ENCODE measurements around the gene ADAT2.
"Not testable (repeated sequence)": the region's sequence is repeated elsewhere in the genome, so short reads cannot be mapped to it uniquely, and the experiment has no call there.

Gene ADAT2
- total RNA-seq, result 15.7 to 23.7 reads per million in 2 donors

DNA sequence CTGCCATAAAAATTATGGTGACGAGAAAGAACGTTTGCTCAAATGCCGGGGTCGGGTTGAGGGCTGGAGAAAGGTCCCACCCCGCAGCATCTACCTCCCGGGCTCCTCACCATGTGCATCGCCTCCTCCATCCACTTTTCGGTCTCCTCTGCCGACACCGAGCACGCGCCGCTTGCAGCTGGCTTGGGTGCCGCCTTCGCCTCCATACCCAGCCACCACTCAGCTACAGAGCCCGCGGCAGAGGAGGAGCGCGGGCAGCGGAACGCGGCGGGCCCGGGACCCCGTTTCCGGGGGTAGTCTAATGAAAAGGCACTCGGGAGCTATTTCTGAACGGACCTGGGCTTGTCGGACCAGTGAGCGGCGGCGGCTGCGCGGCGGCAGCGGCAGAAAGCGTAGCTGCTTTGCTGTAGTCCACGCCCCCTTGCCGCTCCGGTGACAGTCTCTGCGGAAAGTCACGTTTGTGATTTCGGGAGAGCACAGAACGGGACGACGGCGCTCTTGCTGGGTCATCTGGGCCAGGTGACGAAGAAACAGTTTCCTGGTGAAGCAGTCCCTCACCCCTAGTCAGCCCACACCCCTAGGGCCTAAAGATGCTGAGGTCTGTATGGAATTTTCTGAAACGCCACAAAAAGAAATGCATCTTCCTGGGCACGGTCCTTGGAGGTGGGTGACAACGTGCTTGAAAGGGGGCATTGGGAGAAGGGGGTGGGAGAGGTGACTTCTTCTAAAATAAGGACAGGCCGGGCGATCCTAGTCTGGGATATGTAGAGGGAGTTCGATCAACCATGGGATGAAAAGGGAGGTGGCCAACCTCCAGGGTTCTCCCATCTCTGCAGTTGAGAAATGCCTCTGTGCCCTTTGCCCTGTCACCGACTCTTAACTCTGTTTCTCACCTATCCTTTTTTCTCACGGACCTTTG lies at the start of gene ADAT2, which contains the start of gene PEX3:
ADAT2 (minus strand) TSS at position 243 of the 919 bp plus-strand sequence; CDS start at position 206, 37 bp downstream.
PEX3 (plus strand) TSS at position 353 of the 919 bp plus-strand sequence; CDS start at position 591, 238 bp downstream.
- peak; percentile 85 for DNase-seq

DNA sequence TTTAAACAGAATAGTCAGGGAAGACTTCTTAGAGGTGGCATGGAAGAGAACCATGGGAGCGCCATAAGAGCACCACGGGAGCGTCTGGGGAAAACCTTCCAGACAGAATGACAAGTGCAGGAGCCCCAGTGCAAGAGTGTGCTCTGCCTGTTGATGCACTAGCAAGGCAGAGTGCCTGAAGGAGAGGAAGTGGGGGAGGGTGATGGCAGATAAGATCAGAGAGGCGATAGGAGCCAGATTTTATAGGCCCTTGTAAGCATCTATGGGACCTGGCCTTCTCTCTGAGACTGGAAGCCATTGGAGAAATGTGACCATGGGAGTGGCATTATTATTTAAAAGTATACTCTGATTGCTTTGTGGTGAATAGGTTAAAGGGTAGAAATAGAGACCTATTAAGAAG lies 47.9 kb upstream of the ADAT2 start:
- no peak for DNase-seq

GRCh38 chr6:143496974-143497373 lies 46.5 kb upstream of the ADAT2 start:
- no peak for DNase-seq

GRCh38 chr6:143490775-143491174 lies 40.3 kb upstream of the ADAT2 start:
- no peak for DNase-seq

DNA sequence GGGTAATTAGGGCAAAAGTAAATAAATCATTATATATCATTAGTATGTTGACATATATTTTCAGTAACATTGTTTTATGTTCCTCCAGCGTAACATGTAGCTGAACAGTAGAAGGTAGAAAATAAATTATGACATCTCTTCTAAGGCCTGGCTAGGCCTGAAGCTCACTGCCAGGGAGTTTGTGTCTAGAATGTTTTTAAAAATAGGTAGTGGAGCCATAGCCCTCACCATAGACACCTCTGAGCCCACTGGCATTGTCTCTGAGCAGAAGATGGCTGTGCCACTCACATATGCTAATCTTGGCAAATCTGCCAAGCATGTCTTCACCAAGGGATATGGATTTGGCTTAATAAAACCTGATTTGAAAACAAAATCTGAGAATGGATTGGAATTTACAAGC lies 39.7 kb upstream of the ADAT2 start:
- no peak for DNase-seq

DNA sequence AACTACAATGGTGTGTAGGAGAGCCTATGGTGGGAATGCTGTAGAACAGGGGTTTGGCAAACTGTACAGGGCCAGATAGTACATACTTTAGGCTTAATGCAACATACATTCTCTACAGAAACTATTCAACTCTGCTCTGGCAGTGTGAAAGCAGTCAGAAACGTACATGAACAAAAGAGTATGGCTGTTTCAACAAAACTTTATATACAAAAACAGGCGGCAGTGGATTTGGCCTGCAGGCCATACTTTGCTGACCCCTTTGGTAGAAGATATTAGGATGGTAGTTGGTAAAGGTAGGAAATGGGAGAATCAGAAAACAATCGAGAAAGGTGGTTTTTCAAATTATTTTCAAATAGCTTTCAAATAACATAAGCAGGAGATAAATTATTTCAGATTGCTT lies 36.3 kb upstream of the ADAT2 start:
- DNase-seq, result no peak

DNA sequence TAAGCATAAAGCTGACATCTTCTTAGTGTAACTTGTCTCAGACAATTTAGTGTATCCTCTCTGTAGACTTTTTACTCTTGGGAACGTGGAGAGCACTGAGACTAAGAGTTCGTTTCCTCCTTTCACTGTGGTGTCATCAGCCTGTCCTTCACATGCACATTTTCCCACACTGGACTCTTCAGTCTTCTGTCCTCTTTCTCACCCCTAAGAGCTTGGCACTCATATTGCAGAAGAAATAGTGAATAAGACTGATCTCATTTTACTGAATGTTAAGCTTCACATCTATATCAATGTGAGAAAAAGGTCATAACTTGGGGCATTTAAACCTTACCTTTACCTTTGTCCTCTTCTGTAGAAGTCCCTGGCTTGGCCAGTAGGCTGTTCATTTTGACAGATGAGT lies 35.5 kb upstream of the ADAT2 start:
- no peak for DNase-seq

GRCh38 chr6:143482593-143482992 lies 32.1 kb upstream of the ADAT2 start:
- DNase-seq, result no peak

DNA sequence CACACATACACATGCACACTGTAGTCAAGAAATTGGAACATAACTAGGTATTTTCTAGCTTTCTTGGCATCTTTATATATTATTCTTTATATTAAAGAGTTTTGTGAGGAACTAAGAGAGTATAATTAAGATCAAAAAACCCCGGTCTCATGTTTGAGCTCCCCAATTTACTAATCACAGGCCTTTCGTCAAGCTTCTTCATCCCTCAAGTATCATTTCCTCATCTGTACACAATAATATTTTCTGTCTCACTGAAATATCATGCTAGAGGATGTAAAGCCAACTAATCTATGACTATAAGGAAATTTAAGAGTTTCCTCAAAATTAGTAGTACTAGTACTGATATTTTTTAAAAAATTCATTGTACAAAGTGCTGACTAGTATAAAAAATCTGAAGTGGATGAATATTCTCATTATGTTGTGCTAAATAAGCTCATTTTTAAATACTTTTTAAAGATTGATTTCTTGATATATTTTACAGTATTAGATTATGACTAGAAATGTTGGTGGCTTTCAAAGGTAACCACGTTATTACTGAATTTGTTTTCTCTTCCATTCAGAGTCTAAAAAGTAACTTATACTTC lies 28.1 kb upstream of the ADAT2 start:
- DNase-seq, result no peak

DNA sequence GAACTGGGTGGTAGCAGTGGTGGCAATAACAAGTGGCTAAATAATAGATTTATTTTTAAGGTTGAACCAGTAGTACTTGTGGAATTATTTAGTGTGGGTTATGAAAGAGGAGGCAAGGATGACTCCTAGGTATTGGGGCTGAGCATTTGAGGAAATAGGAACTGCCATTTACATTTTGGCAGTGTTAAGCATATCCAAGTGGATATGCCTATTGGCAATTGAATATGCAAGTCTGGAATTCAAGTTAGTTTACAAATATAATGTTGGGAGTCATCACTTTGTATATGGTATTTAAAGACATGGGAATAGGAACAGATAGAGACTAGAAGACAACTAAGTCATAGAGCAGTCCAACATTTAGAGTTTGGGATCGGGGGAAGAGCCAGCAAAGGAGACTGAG lies 26.1 kb upstream of the ADAT2 start:
- DNase-seq, result no peak

DNA sequence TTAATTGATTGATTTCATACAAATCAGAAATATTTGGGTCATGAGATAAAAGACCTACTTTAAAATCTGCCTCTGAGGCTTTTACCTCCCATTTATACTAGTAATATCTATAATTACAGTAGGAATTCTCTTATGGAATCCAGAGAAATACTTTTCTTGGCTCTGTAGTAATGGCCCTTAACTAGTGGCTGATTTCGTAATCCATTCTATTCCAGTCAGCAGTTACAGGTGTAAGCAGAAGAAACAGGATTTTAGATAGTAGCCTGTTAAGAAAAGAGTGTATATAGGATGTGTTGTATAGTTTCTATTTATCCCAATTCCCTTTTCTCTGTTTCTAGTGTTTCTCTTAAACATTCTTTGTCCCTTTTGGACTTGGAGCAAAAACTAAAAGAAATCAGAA lies 21.3 kb upstream of the ADAT2 start:
- no peak for DNase-seq

- DNase-seq, result not testable (repeated sequence)
Measured at GRCh38 chr6:143468823-143469222, 18.3 kb upstream of the ADAT2 start.

GRCh38 chr6:143468026-143468425 lies 17.5 kb upstream of the ADAT2 start:
- no peak for DNase-seq

DNA sequence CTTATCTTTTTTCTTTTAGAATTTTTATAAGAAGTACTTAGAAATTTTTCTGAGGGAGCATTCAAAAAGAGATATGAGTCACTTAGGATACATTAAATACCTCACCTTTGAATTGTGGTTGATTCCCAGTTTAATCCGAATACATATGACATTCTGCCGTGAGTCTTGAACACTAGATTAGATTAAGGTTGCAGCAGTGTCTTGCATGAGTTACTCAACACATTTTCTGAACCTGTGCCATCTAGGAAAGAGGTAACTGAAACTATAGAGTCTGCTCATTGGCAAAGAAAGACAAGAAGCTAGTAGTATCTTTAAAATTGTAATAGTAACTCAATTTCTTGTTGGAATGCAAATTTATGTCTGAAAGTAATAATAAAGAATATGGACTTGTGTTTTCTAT lies 15.1 kb upstream of the ADAT2 start:
- DNase-seq, result no peak

GRCh38 chr6:143457563-143458359 lies 7.3 kb upstream of the ADAT2 start:
- DNase-seq, result no peak

- no peak for DNase-seq
Measured at GRCh38 chr6:143451531-143451930, 1.0 kb upstream of the ADAT2 start.

DNA sequence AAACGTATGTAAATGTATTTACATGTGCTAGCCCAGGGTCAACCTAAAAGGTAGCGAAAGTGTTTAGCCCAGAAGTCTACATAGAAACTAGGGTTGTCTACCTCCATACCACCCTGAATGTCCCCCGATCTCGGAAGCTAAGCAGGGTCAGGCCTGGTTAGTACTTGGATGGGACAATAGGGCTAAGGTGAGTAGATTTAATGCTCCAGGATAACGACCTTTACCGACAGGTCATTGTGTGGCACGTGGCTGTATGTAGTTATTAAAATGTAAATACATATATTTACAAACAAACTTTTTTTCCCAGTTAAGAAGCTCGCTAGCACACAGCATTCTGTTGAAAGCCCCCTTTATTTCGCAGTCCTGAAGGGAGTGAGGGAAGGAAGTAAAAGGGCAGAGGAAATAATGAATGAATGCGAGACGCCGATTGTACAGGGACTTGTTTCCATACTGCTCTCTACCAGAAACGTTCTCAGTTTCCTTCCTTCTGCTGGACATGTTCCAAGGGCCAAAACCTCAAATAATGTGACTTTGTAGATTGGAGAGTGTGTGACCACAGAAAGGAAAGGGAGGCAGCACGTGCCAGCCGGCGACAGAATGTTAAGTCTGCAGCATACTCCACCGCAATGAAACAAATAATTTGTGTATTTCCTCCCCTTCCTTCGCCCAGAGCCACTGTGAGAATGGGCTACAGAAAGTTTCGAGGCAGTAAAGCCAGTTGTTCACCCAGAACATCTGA lies 612 bp downstream of the ADAT2 start:
- peak; percentile 43 for DNase-seq

DNA sequence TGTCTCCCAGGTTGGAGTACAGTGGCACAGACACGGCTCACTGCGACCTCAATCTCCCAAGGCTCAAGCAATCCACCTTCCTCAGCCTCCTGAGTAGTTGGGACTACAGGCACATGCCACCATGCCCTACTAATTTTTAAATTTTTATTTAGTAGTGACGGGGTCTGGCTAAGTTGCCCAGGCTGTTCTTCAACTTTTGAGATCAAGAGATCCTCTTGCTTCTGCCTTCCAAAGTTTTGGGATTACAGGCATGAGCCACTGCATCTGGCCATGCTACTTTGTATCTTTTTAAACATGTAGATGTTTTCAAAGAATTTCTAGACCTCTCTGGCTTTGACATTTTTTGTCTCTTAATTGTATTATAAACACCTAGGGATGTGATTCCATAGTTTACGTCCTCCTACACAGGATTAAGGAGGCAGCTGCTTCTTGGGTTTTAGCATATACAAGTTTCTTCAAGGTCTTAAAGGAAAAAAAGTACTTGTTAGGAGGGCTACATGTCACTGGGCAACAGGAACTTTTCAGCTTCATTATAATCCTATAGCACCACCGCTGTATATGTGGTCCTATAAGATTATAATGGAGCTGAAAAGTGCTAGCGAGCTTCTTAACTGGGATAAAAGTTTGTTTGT lies 1.3 kb downstream of the ADAT2 start:
- DNase-seq, result no peak

DNA sequence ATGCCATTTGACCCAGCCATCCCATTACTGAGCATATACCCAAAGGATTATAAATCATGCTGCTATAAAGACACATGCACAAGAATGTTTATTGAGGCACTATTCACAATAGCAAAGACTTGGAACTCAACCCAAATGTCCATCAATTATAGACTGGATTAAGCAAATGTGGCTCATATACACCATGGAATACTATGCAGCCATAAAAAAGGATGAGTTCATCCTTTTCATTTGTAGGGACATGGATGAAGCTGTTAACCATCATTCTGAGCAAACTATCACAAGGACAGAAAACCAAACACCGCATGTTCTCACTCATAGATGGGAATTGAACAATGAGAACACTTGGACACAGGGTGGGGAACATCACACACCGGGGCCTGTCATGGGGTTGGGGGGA lies 2.6 kb downstream of the ADAT2 start:
- not testable (repeated sequence) for DNase-seq

DNA sequence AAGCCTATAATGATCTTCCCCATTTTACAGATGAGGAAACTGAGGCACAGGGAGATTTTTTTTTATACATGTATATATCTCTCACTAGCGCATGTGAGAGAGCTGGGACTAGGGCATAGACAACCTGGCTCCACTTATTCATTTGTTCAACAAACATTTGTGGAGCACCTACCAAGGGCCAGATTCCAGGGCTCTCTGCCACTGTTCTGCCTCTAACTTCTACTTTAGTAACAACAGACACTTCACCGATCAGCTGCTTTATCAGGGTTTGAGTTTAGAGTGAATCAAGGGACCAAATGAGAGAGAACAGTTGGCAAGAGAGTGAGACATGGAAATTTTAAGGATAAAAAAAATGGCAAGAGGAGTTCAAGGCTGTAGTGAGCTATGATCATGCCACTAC lies 7.4 kb downstream of the ADAT2 start:
- no peak for DNase-seq

DNA sequence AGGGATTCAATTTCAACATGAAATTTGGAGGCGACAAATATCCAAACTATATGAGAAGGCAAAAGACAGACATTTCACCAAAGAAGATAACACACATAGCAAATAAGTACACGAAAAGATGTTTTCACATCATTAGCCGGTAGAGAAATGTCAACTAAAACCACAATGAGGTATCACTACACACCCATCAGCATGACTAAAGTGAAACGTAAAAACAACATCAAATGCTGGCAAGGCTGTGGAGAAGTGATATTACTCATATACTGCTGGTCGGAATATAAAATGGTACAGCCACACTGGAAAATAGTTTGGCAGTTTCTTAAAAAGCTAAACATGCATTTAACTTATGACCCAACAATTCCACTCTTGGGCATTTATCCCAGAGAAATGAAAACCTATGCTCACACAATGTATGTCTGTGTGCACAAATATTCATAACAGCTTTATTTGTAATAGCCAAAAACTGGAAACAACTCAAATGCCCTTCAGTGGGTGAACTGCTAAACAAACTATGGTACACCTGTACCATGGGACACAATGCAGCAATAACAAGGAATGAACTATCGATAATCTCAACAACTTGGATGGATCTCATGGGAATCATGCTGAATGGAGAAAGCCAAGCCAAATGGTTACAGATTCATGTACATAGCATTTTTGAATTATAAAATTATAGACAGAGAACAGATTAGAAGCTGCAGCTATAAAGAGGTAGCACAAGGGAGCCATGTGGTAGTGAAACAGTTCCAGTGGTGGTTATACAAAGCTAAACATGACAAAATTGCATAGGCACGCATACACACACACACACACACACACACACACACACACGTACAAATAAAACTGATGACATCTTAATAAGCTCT lies 8.6 kb downstream of the ADAT2 start:
- no peak for DNase-seq

Data from T-helper 9 cell (primary cell).